ENCODE results near the gene MRTO4.

DNA sequence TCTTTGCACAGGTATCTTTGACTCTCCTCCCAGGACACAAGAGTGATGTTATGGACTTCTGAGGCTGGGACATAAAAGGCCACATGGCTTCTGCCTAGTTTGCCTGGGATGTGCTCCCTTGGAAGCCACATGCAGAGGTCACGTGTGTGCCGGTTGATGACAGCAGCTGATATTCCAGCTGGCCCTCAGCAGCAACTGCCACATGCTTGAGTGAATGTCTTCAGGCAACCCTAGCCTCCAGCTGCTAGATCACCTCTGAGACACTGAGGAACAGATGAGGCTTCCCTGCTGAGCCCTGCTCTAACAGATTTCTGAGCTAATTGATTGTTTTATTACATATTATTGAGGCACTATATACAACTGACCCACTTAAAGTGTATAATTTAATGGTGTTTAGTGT is 48.6 kb downstream of the MRTO4 start:
- TF ChIP-seq EP300 (IDR thresholded peaks at IDR 0.05), result no peak
- TF ChIP-seq, protein P1, sequence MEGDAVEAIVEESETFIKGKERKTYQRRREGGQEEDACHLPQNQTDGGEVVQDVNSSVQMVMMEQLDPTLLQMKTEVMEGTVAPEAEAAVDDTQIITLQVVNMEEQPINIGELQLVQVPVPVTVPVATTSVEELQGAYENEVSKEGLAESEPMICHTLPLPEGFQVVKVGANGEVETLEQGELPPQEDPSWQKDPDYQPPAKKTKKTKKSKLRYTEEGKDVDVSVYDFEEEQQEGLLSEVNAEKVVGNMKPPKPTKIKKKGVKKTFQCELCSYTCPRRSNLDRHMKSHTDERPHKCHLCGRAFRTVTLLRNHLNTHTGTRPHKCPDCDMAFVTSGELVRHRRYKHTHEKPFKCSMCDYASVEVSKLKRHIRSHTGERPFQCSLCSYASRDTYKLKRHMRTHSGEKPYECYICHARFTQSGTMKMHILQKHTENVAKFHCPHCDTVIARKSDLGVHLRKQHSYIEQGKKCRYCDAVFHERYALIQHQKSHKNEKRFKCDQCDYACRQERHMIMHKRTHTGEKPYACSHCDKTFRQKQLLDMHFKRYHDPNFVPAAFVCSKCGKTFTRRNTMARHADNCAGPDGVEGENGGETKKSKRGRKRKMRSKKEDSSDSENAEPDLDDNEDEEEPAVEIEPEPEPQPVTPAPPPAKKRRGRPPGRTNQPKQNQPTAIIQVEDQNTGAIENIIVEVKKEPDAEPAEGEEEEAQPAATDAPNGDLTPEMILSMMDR (IDR thresholded peaks at IDR 0.05), result no peak
